Measurements from ENCODE around the gene TBCD. TPM values are rescaled to one million over a fixed set of nuclear protein-coding genes. Genes with fewer than 3 reads are reported as not detected.
"Not testable (repeated sequence)": the region's sequence is repeated elsewhere in the genome, so short reads cannot be mapped to it uniquely, and the experiment has no call there.

TBCD gene
- total RNA-seq, 2 donors from 2014 or later: 67.4 to 147 TPM

DNA sequence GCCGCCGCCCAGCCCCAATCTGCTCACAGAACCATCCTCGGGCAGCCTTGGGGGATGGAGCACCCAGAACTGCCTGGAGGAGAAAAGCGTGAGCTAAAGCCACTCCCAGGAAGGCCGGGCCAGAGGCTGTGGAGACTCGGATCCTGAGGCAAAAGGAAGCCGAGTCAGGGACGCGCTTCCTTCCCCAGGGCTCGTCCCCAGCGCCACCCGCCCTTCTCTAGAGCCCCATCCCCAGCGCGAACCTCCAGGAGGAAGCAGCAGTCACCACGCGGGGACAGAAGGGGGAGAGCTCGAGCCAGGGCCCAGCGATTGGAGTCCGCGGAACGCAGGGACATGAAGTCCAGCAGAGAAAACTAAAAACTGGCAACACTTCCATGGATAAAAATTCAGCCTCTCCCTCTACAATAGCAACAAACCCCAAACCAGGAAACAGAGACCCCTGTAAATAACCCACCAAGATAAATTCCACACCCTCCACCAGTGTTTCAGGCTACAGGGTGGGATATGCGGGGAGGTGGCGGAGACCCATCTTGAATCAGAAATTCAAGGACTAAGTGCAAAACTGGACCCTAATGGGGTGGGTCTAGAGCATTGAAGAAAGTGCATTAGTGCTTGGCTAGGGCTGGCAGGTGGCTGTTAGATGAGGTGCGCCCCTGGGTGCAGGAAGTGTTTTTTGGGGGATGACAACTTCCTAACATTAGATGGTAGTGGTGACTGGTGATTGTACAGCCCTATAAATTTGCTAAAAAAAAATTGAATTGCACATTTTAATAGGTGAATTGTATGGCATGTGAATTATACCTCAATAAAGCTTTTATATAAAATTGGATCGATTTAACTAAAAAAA lies 211.5 kb downstream of the TBCD start:
- Mint-ChIP-seq H3K9me3 (no peaks in the 10 kb centered on the region), H3K27ac (no peak overlapping the region), H3K36me3 (peaks cover 0 to 4% of the 10 kb centered on the region in 2 donors)
- peak in 1 of 2 donors; percentile 36 for DNase-seq (ENCODE audit: low spot score in 2 of 2)
- peak; percentile 59 to 70 for ATAC-seq

DNA sequence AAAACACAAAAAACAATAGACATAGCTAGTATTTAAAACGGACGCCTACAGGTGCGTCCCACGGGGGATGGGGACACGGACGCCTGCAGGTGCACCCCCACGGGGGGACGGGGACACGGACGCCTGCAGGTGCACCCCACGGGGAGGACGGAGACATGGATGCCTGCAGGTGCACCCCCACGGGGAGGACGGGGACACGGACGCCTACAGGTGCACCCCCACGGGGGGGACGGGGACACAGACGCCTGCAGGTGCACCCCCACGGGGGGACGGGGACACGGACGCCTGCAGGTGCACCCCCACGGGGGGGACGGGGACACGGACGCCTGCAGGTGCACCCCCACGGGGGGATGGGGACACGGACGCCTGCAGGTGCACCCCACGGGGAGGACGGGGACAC lies 212.6 kb downstream of the TBCD start:
- not testable (repeated sequence) for H3K9me3 Mint-ChIP-seq, H3K27ac Mint-ChIP-seq, H3K36me3 Mint-ChIP-seq, ATAC-seq
- DNase-seq (ENCODE audit: low spot score in 2 of 2): peak in 1 of 2 donors; percentile 3

- DNase-seq (ENCODE audit: low spot score in 2 of 2): peak in 1 of 2 donors; percentile 40
- Mint-ChIP-seq H3K36me3 (no peaks in the 10 kb centered on the region), H3K27ac (no peak overlapping the region), H3K9me3 (no peaks in the 10 kb centered on the region)
- no peak for ATAC-seq
These were observed 213.0 kb downstream of the TBCD start for GRCh38 chr17:82964851-82965341.

GRCh38 chr17:82965371-82965770 lies 213.5 kb downstream of the TBCD start:
- ATAC-seq (no peak), DNase-seq (ENCODE audit: low spot score in 2 of 2) (peak in 1 of 2 donors; percentile 45)
- Mint-ChIP-seq H3K36me3 (no peaks in the 10 kb centered on the region), H3K9me3 (no peaks in the 10 kb centered on the region), H3K27ac (no peak overlapping the region)

DNA sequence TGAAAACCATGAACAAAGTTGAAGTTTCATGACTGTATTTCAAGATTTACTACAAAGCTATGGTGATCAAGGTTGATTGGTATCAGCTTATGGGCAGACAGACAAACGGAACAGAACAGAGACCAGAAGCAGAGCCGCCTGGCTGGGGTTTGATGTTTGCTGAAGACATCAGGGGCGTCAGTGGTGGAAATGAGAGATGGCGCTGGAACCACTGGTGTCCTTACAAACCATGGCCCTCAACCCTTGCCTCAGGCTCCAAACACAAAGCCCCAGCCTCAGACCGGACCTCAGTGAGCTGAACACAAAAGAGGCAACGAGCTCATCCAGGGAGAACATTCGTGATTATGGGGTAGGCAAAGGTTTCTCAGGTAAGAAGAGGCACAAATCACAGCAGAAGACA lies 214.6 kb downstream of the TBCD start:
- Mint-ChIP-seq H3K27ac (no peak overlapping the region), H3K9me3 (no peaks in the 10 kb centered on the region), H3K36me3 (no peaks in the 10 kb centered on the region)
- DNase-seq (ENCODE audit: low spot score in 2 of 2) (no peak), ATAC-seq (no peak)

GRCh38 chr17:82967268-82968032 lies 215.6 kb downstream of the TBCD start:
- DNase-seq (ENCODE audit: low spot score in 2 of 2) (no peak), ATAC-seq (no peak)
- no peaks in the 10 kb centered on the region for H3K36me3 Mint-ChIP-seq
- no peak overlapping the region for H3K27ac Mint-ChIP-seq
- H3K9me3 Mint-ChIP-seq: no peaks in the 10 kb centered on the region

DNA sequence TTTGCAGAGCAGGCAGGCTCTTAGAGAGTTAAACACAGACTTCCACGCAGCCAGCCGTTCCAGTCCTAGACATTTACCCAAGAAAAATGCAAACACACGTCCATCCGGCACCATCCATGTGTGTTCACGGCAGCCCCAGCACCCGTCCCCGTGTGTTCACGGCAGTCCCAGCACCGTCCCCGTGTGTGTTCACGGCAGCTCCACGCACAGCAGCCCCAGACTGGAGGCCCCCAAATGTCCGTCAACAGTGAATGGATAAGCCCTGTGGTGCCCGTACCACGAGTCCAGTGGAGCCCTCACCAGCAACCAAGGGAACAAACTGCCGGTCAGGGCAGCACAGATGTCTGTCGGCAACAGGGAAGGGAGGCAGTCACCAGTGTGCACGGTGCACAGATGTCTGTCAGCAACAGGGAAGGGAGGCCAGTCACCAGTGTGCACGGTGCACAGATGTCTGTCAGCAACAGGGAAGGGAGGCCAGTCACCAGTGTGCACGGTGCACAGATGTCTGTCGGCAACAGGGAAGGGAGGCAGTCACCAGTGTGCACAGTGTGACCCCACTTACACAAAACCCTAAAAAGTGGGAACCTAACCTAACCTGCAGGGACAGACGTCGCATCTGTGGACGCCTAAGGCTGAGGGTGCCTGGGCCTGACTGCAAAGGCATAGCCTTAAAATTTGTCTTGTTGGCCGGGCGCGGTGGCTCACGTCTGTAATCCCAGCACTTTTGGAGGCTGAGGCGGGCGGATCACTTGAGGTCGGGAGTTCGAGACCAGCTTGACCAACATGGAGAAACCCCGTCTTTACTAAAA lies 216.4 kb downstream of the TBCD start:
- H3K27ac Mint-ChIP-seq; ATAC-seq; H3K9me3 Mint-ChIP-seq; H3K36me3 Mint-ChIP-seq; DNase-seq (ENCODE audit: low spot score in 2 of 2): not testable (repeated sequence)

- no peaks in the 10 kb centered on the region for H3K9me3 Mint-ChIP-seq
- DNase-seq (ENCODE audit: low spot score in 2 of 2): no peak
- ATAC-seq: no peak
These were observed 218.2 kb downstream of the TBCD start for GRCh38 chr17:82970067-82970466.

DNA sequence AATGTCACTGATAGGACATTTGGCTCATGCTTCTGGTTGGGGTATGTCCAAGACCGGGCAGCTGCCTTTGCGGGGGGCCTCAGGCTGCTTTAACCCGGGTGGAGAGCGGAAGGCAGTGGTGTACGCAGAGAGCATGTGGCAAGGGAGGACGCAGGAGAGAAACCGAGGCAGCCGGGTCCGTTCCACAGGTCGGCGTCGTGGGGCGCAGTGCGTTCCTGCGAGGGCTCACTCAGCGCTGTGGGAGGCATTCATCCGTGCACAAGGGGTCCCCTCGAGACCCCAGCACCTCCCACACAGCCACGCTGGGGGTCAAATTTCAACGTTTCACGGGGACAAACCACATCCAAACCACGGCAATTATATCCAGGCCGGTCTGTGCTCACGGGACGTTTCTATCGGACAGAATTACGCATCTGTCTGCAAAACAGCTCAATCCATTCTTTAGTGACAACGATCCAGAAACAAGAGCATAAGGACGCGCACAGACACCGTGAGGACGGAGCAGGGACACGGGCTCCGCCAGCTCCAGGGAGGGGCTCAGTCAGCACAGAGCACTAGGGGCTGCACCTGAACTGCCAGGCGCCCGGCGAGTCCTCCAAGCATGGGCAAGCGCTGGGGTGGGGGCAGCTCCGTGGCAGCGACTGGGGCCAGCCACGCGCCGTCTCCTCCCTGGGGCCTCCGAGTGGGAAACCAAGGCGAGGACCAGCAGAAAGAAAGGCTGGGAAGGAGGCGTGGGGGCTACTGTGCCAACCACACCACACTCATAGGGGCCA lies 219.1 kb downstream of the TBCD start:
- DNase-seq (ENCODE audit: low spot score in 2 of 2): no peak

More at GRCh38 chr17:82970067-82970466, 218.2 kb downstream of the TBCD start:
- H3K36me3 Mint-ChIP-seq: no peaks in the 10 kb centered on the region
- H3K27ac Mint-ChIP-seq: no peak overlapping the region

DNA sequence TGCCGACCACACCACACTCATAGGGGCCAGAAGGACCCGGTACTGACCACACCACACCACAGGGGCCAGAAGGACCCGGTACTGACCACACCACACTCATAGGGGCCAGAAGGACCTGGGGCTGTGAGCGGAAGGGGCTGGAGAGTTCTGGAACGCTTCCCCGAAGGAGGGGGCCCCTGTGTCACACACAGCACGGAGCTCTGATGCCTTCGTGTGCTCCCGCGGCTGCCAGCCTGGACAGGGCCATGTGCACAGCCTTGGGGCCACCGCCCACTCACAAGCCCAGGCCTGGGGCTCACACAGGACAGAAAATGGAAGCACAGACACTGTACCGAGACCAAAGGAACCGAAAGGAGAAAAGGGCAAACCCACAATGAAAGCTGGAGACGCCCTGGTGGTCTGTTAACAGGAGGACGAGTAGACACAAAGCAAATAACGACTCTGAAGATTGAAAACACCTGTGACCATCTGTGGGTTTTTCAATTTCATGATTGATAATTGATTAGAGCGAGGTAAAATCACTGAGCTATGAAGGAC lies 221.0 kb downstream of the TBCD start:
- Mint-ChIP-seq H3K36me3 (no peaks in the 10 kb centered on the region), H3K9me3 (no peaks in the 10 kb centered on the region), H3K27ac (peak overlapping the region in 1 of 2 donors; percentile 37)
- no peak for DNase-seq (ENCODE audit: low spot score in 2 of 2)
- no peak for ATAC-seq

More for the DNA sequence above, 219.1 kb downstream of the TBCD start:
- Mint-ChIP-seq H3K9me3 (no peaks in the 10 kb centered on the region), H3K27ac (no peak overlapping the region), H3K36me3 (no peaks in the 10 kb centered on the region)
- no peak for ATAC-seq

DNA sequence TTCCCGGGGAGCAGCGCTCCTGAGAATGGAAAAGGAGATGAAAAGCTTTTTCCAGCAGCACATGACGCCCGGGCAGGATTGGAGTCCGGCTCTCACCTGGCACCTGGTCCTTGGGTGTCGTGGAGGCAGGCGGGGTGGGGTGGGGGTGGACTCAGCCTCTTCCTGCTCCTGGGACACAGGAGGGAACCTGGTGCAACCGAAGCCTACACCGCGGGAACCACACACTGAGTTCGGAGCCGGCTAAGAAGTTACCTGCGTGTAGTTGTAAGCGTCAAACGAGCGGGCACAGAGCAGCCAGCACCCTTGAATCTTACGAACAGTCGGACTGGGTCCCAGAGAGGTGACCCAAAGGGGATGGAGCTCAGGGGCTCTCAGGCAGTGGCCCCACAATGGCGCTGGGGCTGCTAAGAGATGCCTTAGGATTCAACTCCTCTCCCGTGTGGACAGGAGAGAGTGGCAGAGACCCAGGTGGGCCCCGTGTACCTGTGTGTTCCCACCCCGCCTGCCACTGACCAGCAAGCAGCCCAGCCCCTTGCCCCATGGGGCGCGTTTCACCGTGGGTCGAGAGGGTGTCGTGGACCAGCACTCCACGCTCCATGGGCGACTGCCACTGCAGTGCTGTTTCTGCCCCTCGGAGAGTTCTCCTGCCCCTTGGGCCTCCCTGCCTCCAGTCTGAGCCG lies 221.7 kb downstream of the TBCD start:
- no peak overlapping the region for H3K27ac Mint-ChIP-seq
- ATAC-seq (no peak), DNase-seq (ENCODE audit: low spot score in 2 of 2) (no peak)
- no peaks in the 10 kb centered on the region for H3K9me3 Mint-ChIP-seq
- H3K36me3 Mint-ChIP-seq: no peaks in the 10 kb centered on the region

DNA sequence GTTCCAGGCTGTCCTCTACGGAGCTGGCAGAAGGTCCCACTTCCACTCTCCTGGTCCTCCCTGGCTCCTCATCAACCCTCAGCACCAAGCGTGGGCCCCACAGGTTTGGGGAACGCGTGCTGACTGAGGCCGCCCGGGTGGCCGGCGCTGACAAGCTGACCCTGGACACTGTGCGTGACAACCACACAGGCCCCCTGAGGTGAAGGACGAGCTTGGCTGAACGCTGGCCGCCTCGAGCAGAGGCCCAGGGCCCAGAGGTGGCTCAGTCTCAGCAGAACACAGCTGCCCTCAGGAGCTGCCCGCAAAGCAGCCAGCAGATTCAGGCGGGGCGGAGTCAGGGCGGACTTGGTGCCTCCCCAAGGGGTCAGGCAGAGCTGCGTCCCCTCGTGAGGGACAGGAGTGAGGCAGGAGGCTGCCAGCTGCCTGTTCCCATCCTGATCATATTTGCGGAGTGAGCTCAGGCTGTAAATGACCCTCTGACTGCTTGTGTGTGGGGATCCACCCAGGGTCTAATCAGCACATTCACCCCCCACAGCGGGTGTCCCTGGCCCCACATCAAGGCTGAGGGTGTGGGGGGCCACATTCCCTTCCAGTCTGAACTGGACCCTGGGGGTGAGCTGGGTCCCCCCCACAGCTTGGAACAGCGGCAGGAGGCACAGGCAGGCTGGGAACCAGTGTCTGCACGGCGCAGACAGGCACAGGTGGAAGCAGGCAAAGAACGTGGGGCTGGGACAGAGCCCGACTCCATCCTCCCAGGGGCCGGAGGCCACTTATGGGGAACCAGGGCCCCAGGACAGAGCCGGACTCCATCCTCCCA lies 222.5 kb downstream of the TBCD start:
- H3K27ac Mint-ChIP-seq: no peak overlapping the region
- H3K9me3 Mint-ChIP-seq: no peaks in the 10 kb centered on the region
- DNase-seq (ENCODE audit: low spot score in 2 of 2) (no peak), ATAC-seq (peak in 1 of 2 donors; percentile 16)
- no peaks in the 10 kb centered on the region for H3K36me3 Mint-ChIP-seq

- H3K27ac Mint-ChIP-seq: no peak overlapping the region
- ATAC-seq: no peak
- no peaks in the 10 kb centered on the region for H3K9me3 Mint-ChIP-seq
- DNase-seq (ENCODE audit: low spot score in 2 of 2): no peak
- H3K36me3 Mint-ChIP-seq: no peaks in the 10 kb centered on the region
These were observed 225.2 kb downstream of the TBCD start for GRCh38 chr17:82976982-82977488.

DNA sequence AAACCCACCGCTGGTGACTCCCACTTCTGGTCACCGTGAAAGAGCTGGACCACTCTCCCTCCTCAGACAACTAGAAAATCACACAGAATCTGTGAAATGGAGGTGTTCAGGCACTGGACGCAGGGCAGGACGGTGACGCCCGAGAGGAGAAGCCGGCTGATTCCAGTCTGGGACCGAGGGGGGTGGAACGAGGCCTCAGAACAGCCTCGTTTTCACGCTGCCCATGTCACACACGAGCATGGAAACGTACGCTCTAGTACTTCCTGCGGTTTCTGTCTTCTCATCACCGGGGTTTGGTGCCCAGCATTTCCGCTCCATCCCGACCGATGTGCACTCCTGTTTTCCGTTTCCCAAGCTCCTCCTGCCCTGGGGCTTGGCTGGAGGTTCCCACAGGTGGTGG lies 225.7 kb downstream of the TBCD start:
- H3K27ac Mint-ChIP-seq: no peak overlapping the region
- no peaks in the 10 kb centered on the region for H3K9me3 Mint-ChIP-seq
- DNase-seq (ENCODE audit: low spot score in 2 of 2) (no peak), ATAC-seq (no peak)
- no peaks in the 10 kb centered on the region for H3K36me3 Mint-ChIP-seq

All from activated naive CD4-positive, alpha-beta T cell treated with anti-CD3 and anti-CD28 coated beads, Interleukin-2, amount 50 U/mL, for 72 hours (primary cell).